H1 (cell line): ENCODE data around the gene SDHAF4. TPM values are rescaled to one million over a fixed set of nuclear protein-coding genes. Genes with fewer than 3 reads are reported as not detected.

Source experiments
- CTCF ChIA-PET: fragments of 300-600 bp; sonication (Branson Sonifier 250); formaldehyde crosslinking; loops from one replicate; lab custom pipeline; 2021; ENCODE audit not compliant: partially characterized antibody; lab: Charles Lee
- POLR2A ChIA-PET: fragments of 300-600 bp; sonication (Branson Sonifier 250); formaldehyde crosslinking; loops from one replicate; lab custom pipeline; 2021; ENCODE audit warnings: inconsistent platforms; ENCODE audit not compliant: partially characterized antibody; lab: Charles Lee
- DNase-seq, 2 experiments: peaks; one replicate each; pipeline versions ENCODE4 v3.0.0 to v3.0.0-alpha.2; 2010 to 2022; ENCODE audit warnings: low spot score in 2 of 2, low read depth in 1 of 2, mixed read lengths in 1 of 2
- FAIRE-seq: peaks from 2 replicates; lab custom pipeline; 2011; peaks lifted over from hg19 to GRCh38; lab: Jason Lieb, UNC
- H2AFZ ChIP-seq: 2 replicates; pipeline ENCODE4 v1.8.1; 2012; ENCODE audit warnings: low read length, inconsistent platforms
- H2AK5ac ChIP-seq: 2 replicates; pipeline ENCODE4 v1.6.1; 2013; ENCODE audit warnings: low read depth, low read length
- H2BK120ac ChIP-seq: replicated peaks from 2 replicates; pipeline ENCODE3; 2013; ENCODE audit warnings: low read depth, low read length, inconsistent platforms
- H2BK12ac ChIP-seq: 2 replicates; pipeline ENCODE4 v1.6.1; 2013; ENCODE audit warnings: low read depth, low read length
- H2BK15ac ChIP-seq: 2 replicates; pipeline ENCODE4 v1.6.1; 2013; ENCODE audit warnings: low read length
- H2BK20ac ChIP-seq: 2 replicates; pipeline ENCODE4 v1.6.1; 2013; ENCODE audit warnings: low read length
- H2BK5ac ChIP-seq: 2 replicates; pipeline ENCODE4 v1.6.1; 2013; ENCODE audit warnings: low read depth, low read length
- H3K14ac ChIP-seq: 2 replicates; pipeline ENCODE4 v1.6.1; 2013; ENCODE audit warnings: inconsistent platforms; ENCODE audit not compliant: insufficient read length
- H3K18ac ChIP-seq: 2 replicates; pipeline ENCODE4 v1.6.1; 2013; ENCODE audit warnings: low read length; ENCODE audit errors: extremely low read depth
- H3K23ac ChIP-seq: 2 replicates; pipeline ENCODE4 v1.6.1; 2013; ENCODE audit warnings: inconsistent platforms; ENCODE audit not compliant: insufficient read length
- H3K23me2 ChIP-seq: 2 replicates; pipeline ENCODE4 v1.6.1; 2013; ENCODE audit warnings: low read depth, low read length
- H3K27ac ChIP-seq: 2 replicates; pipeline ENCODE4 v1.6.1; 2011; ENCODE audit warnings: low read depth, low read length, inconsistent platforms
- H3K27me3 ChIP-seq, 4 experiments: replicated peaks in 1 of 4; 1 replicate in 1 of 4; 2 replicates in 3 of 4; pipeline versions ENCODE4 v1.6.1 to v1.8.1; 2011 to 2013; ENCODE audit warnings: low read length in 3 of 4, mild to moderate bottlenecking in 3 of 4, inconsistent platforms in 2 of 4, mixed read lengths in 2 of 4, moderate library complexity in 1 of 4; ENCODE audit not compliant: control insufficient read depth in 3 of 4, insufficient read depth in 3 of 4; ENCODE audit errors: extremely low read depth in 1 of 4
- H3K36me3 ChIP-seq, 4 experiments: 2 replicates each; pipeline versions ENCODE4 v1.6.1 to v1.8.1; 2011 to 2013; ENCODE audit warnings: mild to moderate bottlenecking in 4 of 4, low read length in 3 of 4, moderate library complexity in 2 of 4, control low read depth in 1 of 4, inconsistent platforms in 1 of 4; ENCODE audit not compliant: insufficient read depth in 4 of 4, control insufficient read depth in 2 of 4
- H3K4ac ChIP-seq: replicated peaks from 2 replicates; pipeline ENCODE3; 2013; ENCODE audit warnings: low read length, low read depth, mixed read lengths, inconsistent platforms; ENCODE audit not compliant: insufficient read length
- H3K4me1 ChIP-seq, 4 experiments: replicated peaks in 1 of 4; 1 replicate in 1 of 4; 2 replicates in 3 of 4; pipeline versions ENCODE4 v1.6.1 to v1.8.1; 2011 to 2013; ENCODE audit warnings: low read length in 3 of 4, inconsistent platforms in 2 of 4, mixed read lengths in 1 of 4; ENCODE audit not compliant: insufficient read depth in 4 of 4, control insufficient read depth in 3 of 4
- H3K4me2 ChIP-seq, 2 experiments: 2 replicates each; pipeline versions ENCODE4 v1.6.1 to v1.8.1; 2011 to 2013; ENCODE audit warnings: low read depth in 2 of 2, low read length in 2 of 2, control low read depth in 1 of 2, inconsistent platforms in 1 of 2, mild to moderate bottlenecking in 1 of 2; ENCODE audit not compliant: insufficient read depth in 1 of 2
- H3K4me3 ChIP-seq, 4 experiments: fragments of 200-600, 300-600 bp in 1 of 4; sonication (generic), shearing (Covaris generic), sonication (Bioruptor Twin) in 1 of 4; 2 replicates each; pipeline versions ENCODE4 v1.5.1 to v1.8.1; 2011 to 2016; ENCODE audit warnings: low read length in 4 of 4, low read depth in 3 of 4, control low read depth in 2 of 4, inconsistent platforms in 2 of 4, mild to moderate bottlenecking in 2 of 4, mixed read lengths in 1 of 4, moderate library complexity in 1 of 4; ENCODE audit not compliant: insufficient read depth in 2 of 4; ENCODE audit errors: extremely low read depth in 1 of 4
- H3K56ac ChIP-seq: replicated peaks from 2 replicates; pipeline ENCODE3; 2013; ENCODE audit warnings: low read depth, mild to moderate bottlenecking, mixed read lengths, low read length, inconsistent platforms; ENCODE audit not compliant: insufficient read length
- H3K79me1 ChIP-seq: 2 replicates; pipeline ENCODE4 v1.6.1; 2013; ENCODE audit warnings: low read depth, low read length, control low read depth
- H3K79me2 ChIP-seq, 2 experiments: 2 replicates each; pipeline versions ENCODE4 v1.6.1 to v1.8.1; 2012 to 2013; ENCODE audit warnings: low read length in 2 of 2, mild to moderate bottlenecking in 2 of 2, inconsistent platforms in 1 of 2; ENCODE audit not compliant: insufficient read depth in 2 of 2, control insufficient read depth in 1 of 2
- H3K9ac ChIP-seq, 4 experiments: replicated peaks in 1 of 4; 1 replicate in 1 of 4; 2 replicates in 3 of 4; pipeline versions ENCODE4 v1.6.1 to v1.8.1; 2011 to 2013; ENCODE audit warnings: low read depth in 3 of 4, low read length in 3 of 4, control low read depth in 2 of 4, mild to moderate bottlenecking in 2 of 4, moderate library complexity in 2 of 4, inconsistent platforms in 1 of 4; ENCODE audit errors: extremely low read depth in 1 of 4
- H3K9me3 ChIP-seq, 2 experiments: 2 replicates each; pipeline versions ENCODE4 v1.6.1 to v1.8.1; 2012 to 2013; ENCODE audit warnings: mild to moderate bottlenecking in 2 of 2, moderate library complexity in 2 of 2, control low read depth in 1 of 2, inconsistent platforms in 1 of 2, low read depth in 1 of 2, low read length in 1 of 2, mixed read lengths in 1 of 2; ENCODE audit not compliant: insufficient read depth in 2 of 2
- H4K20me1 ChIP-seq, 2 experiments: replicated peaks in 1 of 2; 2 replicates each; pipeline versions ENCODE3 to v1.8.1; 2011 to 2013; ENCODE audit warnings: inconsistent platforms in 2 of 2, low read length in 2 of 2, mild to moderate bottlenecking in 1 of 2; ENCODE audit not compliant: insufficient read depth in 2 of 2, control insufficient read depth in 1 of 2
- H4K5ac ChIP-seq: 2 replicates; pipeline ENCODE4 v1.6.1; 2013; ENCODE audit warnings: low read length, low read depth, mixed read lengths, inconsistent platforms; ENCODE audit not compliant: insufficient read length
- H4K8ac ChIP-seq: 2 replicates; pipeline ENCODE4 v1.8.0; 2013; ENCODE audit warnings: mild to moderate bottlenecking, moderate library complexity, low read length, inconsistent platforms; ENCODE audit not compliant: insufficient read depth; ENCODE audit errors: extremely low read depth
- H4K91ac ChIP-seq: replicated peaks from 2 replicates; pipeline ENCODE3; 2013; ENCODE audit warnings: low read length, mixed read lengths, inconsistent platforms; ENCODE audit not compliant: insufficient read length
- CTCF ChIP-seq, 3 experiments: IDR thresholded peaks; 1 replicate in 2 of 3; 2 replicates in 1 of 3; pipeline versions ENCODE4 v1.5.1 to v1.6.1; 2011; ENCODE audit warnings: low read length in 3 of 3, mild to moderate bottlenecking in 3 of 3, inconsistent platforms in 2 of 3, low read depth in 1 of 3, moderate library complexity in 1 of 3; ENCODE audit not compliant: insufficient read depth in 1 of 3; ENCODE audit errors: control extremely low read depth in 1 of 3
- POLR2AphosphoS5 ChIP-seq: IDR thresholded peaks from 2 replicates; pipeline ENCODE4 v1.6.1; 2011; ENCODE audit warnings: low read depth, low read length
- RAD21 ChIP-seq, 2 experiments: IDR thresholded peaks in 1 of 2; conservative IDR thresholded peaks in 1 of 2; 2 replicates each; pipeline ENCODE4 v1.6.1; 2011; ENCODE audit warnings: low read depth in 2 of 2, low read length in 2 of 2, improper control_type of control experiment in 1 of 2, inconsistent platforms in 1 of 2, mild to moderate bottlenecking in 1 of 2, moderate library complexity in 1 of 2
- polyA plus RNA-seq, 7 experiments: library from polyadenylated mRNA; depleted of rRNA in 3 of 7; stranded (reverse) in 5 of 7; unstranded in 2 of 7; fragments of >200 nt in 5 of 7; fragments of 200-250 nt in 2 of 7; gene quantifications; 1 replicate in 5 of 7; 2 replicates in 1 of 7; 4 replicates in 1 of 7; pipeline versions ENCODE4 v1.2.1 to v1.2.3, GENCODE V29; 2011 to 2013; ENCODE audit warnings: missing spikeins in 2 of 7, mixed read lengths in 2 of 7
- total RNA-seq: library from RNA; stranded (reverse); fragmentation: NEBNext Ultra II Directional; extraction: Animal tissue kit (Norgen Biotek cat#: 25700); gene quantifications from 2 replicates; pipeline ENCODE4 v1.2.1, GENCODE V29; 2021

Gene SDHAF4
- total and polyA plus RNA-seq, 2 of the 8 experiments (the other 6 are each of a cell fraction or from before 2014, with no cell fraction given): 9.8 to 14.9 TPM

- H3K9ac ChIP-seq: no peak overlapping the region
- no peaks in the 10 kb centered on the region for H3K79me2 ChIP-seq
- no peak for TF ChIP-seq POLR2AphosphoS5
- TF ChIP-seq CTCF (IDR thresholded peaks at IDR 0.05; ENCODE audit: control extremely low read depth in 1 of 3, insufficient read depth in 1 of 3, low read depth in 1 of 3, low read length in 3 of 3): peak in 2 of 3 experiments; percentile 17 to 23; a peak in 2 of 4 replicates
- TF ChIP-seq RAD21 (IDR thresholded peaks at IDR 0.05 in 1 of 2, conservative IDR thresholded peaks at IDR 0.05 in 1 of 2; ENCODE audit: low read depth in 2 of 2, low read length in 2 of 2): peak; percentile 64 to 66
- H3K4me2 ChIP-seq: no peak overlapping the region
- H3K4me3 ChIP-seq: no peak overlapping the region
- CTCF ChIA-PET: interaction anchor here (0.7 to 2.2 kb wide), 20 partner anchors 9 to 492 kb away, joined by 3 to 8 read pairs (median 4); no protein-coding TSS in a partner anchor
- H2BK20ac ChIP-seq: no peak overlapping the region
- H3K27ac ChIP-seq: no peak overlapping the region
- H2BK120ac ChIP-seq: no peak overlapping the region
- H4K5ac ChIP-seq: no peak overlapping the region
- no peaks in the 10 kb centered on the region for H3K4me1 ChIP-seq
- no peak overlapping the region for H3K23ac ChIP-seq
- peaks cover 0 to 5% (median 2%) of the 10 kb centered on the region in 4 experiments; a peak in 4 of 8 replicates for H3K36me3 ChIP-seq
- no peaks in the 10 kb centered on the region for H3K23me2 ChIP-seq
- H3K9me3 ChIP-seq: no peaks in the 10 kb centered on the region
- POLR2A ChIA-PET: interaction anchor here (0.7 to 1.0 kb wide), 2 partner anchors 107 to 1539 kb away, joined by 3 to 4 read pairs; partner anchors contain the start of gene FAM135A
- H3K18ac ChIP-seq: no peak overlapping the region
- H3K56ac ChIP-seq: no peak overlapping the region
- no peak overlapping the region for H2BK5ac ChIP-seq
- no peak overlapping the region for H4K8ac ChIP-seq
- no peak overlapping the region for H2BK12ac ChIP-seq
- no peak overlapping the region for H2BK15ac ChIP-seq
- H3K4ac ChIP-seq: no peak overlapping the region
- peaks cover 0 to 2% of the 10 kb centered on the region in 2 experiments for H4K20me1 ChIP-seq
- no peak overlapping the region for H2AFZ ChIP-seq
- H2AK5ac ChIP-seq: no peak overlapping the region
- no peaks in the 10 kb centered on the region for H3K27me3 ChIP-seq
- no peak overlapping the region for H4K91ac ChIP-seq
- no peak for FAIRE-seq
- no peaks in the 10 kb centered on the region for H3K79me1 ChIP-seq
- no peak for DNase-seq
- no peak overlapping the region for H3K14ac ChIP-seq
Measured at GRCh38 chr6:70520575-70520974, 46.2 kb upstream of the SDHAF4 start.
